SU-DHL-6 (cell line): ENCODE data around the gene ZNF837.
A peak's percentile ranks its signal among the peaks of the same experiment; 100 is the strongest.
"Not testable (repeated sequence)": the region's sequence is repeated elsewhere in the genome, so short reads cannot be mapped to it uniquely, and the experiment has no call there.

Experiments used
- H2AFZ ChIP-seq: fragments of 200-600 bp; sonication (generic); 2 replicates; pipeline ENCODE4 v1.6.1; 2014; ENCODE audit warnings: low read depth, mild to moderate bottlenecking, moderate library complexity, mixed read lengths, antibody characterized with exemption, low read length; ENCODE audit not compliant: severe bottlenecking
- H3F3A ChIP-seq: fragments of 200-600 bp; shearing (Covaris generic); 2 replicates; pipeline ENCODE4 v1.6.0; 2016; ENCODE audit warnings: antibody characterized with exemption, mild to moderate bottlenecking; ENCODE audit not compliant: insufficient read depth
- H3K27ac ChIP-seq: fragments of 200-600 bp; sonication (generic); 2 replicates; pipeline ENCODE4 v1.5.1; 2016; ENCODE audit warnings: low read depth, mild to moderate bottlenecking, low read length, moderate library complexity, mixed read lengths
- H3K27me3 ChIP-seq: fragments of 200-600 bp; sonication (generic), shearing (Covaris generic); 2 replicates; pipeline ENCODE4 v1.6.0; 2014; ENCODE audit warnings: mild to moderate bottlenecking, low read length
- H3K36me3 ChIP-seq: fragments of 200-600 bp; sonication (generic); 2 replicates; pipeline ENCODE4 v1.6.1; 2014; ENCODE audit warnings: mild to moderate bottlenecking, low read length, mixed read lengths
- H3K4me2 ChIP-seq: fragments of 300-600, 200-600 bp; shearing (Covaris generic), sonication (generic); 2 replicates; pipeline ENCODE4 v1.6.0; 2014; ENCODE audit warnings: low read length, low read depth, mild to moderate bottlenecking; ENCODE audit not compliant: poor library complexity, severe bottlenecking
- H3K4me3 ChIP-seq: fragments of 200-600 bp; sonication (generic); 2 replicates; pipeline ENCODE4 v1.5.1; 2014; ENCODE audit warnings: antibody characterized with exemption, low read length, mild to moderate bottlenecking, mixed read lengths; ENCODE audit not compliant: insufficient read depth, poor library complexity, severe bottlenecking
- H3K79me2 ChIP-seq: fragments of 200-600 bp; sonication (generic); 2 replicates; pipeline ENCODE4 v1.6.1; 2014; ENCODE audit warnings: mild to moderate bottlenecking, low read length, moderate library complexity; ENCODE audit not compliant: insufficient read depth
- H3K9ac ChIP-seq: fragments of 200-600 bp; sonication (generic); 2 replicates; pipeline ENCODE4 v1.7.0; 2014; ENCODE audit warnings: mild to moderate bottlenecking, low read length
- H3K9me2 ChIP-seq: fragments of 200-600 bp; sonication (generic); replicated peaks from 2 replicates; pipeline ENCODE4 v1.6.1; 2014; ENCODE audit warnings: low read length; ENCODE audit not compliant: insufficient read depth
- H3K9me3 ChIP-seq: fragments of 200-600 bp; sonication (generic); 2 replicates; pipeline ENCODE4 v1.6.1; 2014; ENCODE audit warnings: low read length, mixed read lengths; ENCODE audit not compliant: insufficient read depth
- H4K20me1 ChIP-seq: fragments of 200-600 bp; sonication (generic); 2 replicates; pipeline ENCODE4 v1.6.1; 2014; ENCODE audit warnings: low read depth, mild to moderate bottlenecking, antibody characterized with exemption, low read length, moderate library complexity, mixed read lengths
- EZH2phosphoT487 ChIP-seq: fragments of 200-600 bp; sonication (generic), shearing (Covaris generic); conservative IDR thresholded peaks from 2 replicates; pipeline ENCODE4 v1.6.1; 2018; ENCODE audit warnings: mild to moderate bottlenecking, antibody characterized with exemption, low read length, moderate library complexity, mixed read lengths
- TF ChIP-seq, protein P1 (sequence below): fragments of 200-600 bp; sonication (generic); IDR thresholded peaks from one replicate; pipeline ENCODE4 v1.5.1; 2017; ENCODE audit warnings: antibody characterized with exemption, mild to moderate bottlenecking, low read length, moderate library complexity; ENCODE audit not compliant: insufficient read depth, poor library complexity, severe bottlenecking

Gene ZNF837

GRCh38 chr19:58408152-58409009 is 27.6 kb upstream of the ZNF837 start, which contains the start of gene ZNF584:
Gene ZNF584 (plus strand): TSS chr19:58408649. CDS start chr19:58409148, 499 bp downstream.
- Histone ChIP-seq H3K36me3 (no peaks in the 10 kb centered on the region), H2AFZ (peak within 1 kb of the TSS; percentile 85), H3K9me3 (no peaks in the 10 kb centered on the region), H3K27me3 (no peaks in the 10 kb centered on the region), H4K20me1 (no peaks in the 10 kb centered on the region), H3F3A (peaks cover 8% of the 10 kb centered on the region; the same call in 1 of the 2 replicates), H3K4me2 (peak within 1 kb of the TSS; percentile 73), H3K4me3 (peak within 1 kb of the TSS; percentile 67), H3K27ac (peak within 1 kb of the TSS; percentile 51), H3K9me2 (no peaks in the 10 kb centered on the region), H3K79me2 (no peaks in the 10 kb centered on the region), H3K9ac (peak within 1 kb of the TSS; percentile 72)
- no peak for TF ChIP-seq EZH2phosphoT487
- TF ChIP-seq, protein P1, sequence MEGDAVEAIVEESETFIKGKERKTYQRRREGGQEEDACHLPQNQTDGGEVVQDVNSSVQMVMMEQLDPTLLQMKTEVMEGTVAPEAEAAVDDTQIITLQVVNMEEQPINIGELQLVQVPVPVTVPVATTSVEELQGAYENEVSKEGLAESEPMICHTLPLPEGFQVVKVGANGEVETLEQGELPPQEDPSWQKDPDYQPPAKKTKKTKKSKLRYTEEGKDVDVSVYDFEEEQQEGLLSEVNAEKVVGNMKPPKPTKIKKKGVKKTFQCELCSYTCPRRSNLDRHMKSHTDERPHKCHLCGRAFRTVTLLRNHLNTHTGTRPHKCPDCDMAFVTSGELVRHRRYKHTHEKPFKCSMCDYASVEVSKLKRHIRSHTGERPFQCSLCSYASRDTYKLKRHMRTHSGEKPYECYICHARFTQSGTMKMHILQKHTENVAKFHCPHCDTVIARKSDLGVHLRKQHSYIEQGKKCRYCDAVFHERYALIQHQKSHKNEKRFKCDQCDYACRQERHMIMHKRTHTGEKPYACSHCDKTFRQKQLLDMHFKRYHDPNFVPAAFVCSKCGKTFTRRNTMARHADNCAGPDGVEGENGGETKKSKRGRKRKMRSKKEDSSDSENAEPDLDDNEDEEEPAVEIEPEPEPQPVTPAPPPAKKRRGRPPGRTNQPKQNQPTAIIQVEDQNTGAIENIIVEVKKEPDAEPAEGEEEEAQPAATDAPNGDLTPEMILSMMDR = no peak

DNA sequence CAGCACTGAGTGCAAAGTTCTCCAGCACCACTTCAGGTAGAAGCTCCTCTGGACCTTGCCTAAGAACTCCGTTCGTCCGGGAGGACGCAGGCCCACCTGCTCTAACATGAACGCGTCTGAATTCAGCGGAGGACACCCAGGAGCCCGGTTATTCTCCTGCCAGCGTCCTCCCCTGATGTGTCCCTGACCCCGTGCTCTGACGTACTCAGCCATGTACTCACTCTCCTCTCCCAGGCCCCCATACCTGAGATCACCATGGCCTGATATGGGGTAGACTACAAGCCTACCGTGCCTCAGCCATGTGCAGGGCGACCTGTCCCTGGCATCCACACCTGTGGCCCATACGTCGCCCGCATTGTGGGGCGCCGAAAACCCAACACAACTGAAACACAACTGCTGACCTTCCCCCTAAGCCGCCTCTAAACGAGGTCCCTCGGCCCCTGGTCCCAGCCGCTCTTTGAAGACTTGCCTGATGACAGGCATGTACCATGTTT is 26.9 kb upstream of the ZNF837 start:
- no peak for TF ChIP-seq EZH2phosphoT487
- TF ChIP-seq, protein P1 = no peak

DNA sequence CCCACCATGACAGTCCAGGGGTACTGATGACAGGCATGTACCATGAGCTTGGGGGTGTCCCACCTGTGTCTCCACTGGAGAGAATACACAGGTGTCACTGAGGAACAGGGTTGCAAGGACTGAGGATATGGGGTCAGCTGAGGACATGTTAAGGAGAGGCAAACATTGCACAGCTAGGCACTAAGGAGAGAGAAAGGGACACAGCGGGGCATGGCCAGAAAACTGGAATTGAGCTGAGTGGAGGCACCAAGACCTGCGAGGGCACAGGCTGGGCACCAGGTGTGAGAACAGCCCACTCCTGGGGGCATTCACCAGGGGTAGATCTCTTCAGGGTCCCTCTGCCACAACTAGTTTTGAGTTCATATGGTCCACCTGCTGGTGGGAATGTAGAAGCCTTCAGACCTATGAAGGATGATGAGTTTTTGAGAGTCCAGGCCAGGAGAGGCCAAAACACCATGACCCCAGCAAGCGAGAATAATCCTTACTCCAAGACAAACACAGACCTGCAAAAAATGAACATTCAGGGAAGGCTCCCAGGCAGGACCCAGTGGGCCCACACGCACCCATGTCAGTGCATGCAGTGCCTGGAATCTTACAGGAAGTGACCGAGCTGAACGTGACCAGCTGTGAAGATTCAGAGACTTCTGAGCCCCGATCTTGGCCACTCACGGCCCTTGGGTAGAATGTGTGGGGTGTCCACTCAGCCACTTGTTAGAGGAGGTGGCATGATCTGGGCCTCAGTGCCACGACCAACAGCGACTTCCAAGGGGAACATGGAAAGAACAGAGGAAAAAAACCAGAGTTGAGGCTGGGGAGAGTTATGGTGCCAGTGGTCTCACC is 26.2 kb upstream of the ZNF837 start:
- Histone ChIP-seq H3F3A (peaks cover 5% of the 10 kb centered on the region; the same call in 1 of the 2 replicates), H3K9ac (peak overlapping the region; percentile 72), H3K27ac (no peak overlapping the region)

More for the DNA sequence above, 26.9 kb upstream of the ZNF837 start:
- H3F3A ChIP-seq = peaks cover 8% of the 10 kb centered on the region; the same call in 1 of the 2 replicates
- H3K9me3 ChIP-seq = no peaks in the 10 kb centered on the region
- no peaks in the 10 kb centered on the region for H3K36me3 ChIP-seq
- H3K27ac ChIP-seq = peak overlapping the region; percentile 51
- H3K4me3 ChIP-seq = peak overlapping the region; percentile 67
- no peaks in the 10 kb centered on the region for H3K9me2 ChIP-seq
- H3K79me2 ChIP-seq = no peaks in the 10 kb centered on the region
- H3K27me3 ChIP-seq = no peaks in the 10 kb centered on the region
- H3K4me2 ChIP-seq = peak overlapping the region; percentile 73
- peak overlapping the region; percentile 39 for H2AFZ ChIP-seq
- H3K9ac ChIP-seq = peak overlapping the region; percentile 72
- H4K20me1 ChIP-seq = no peaks in the 10 kb centered on the region

DNA sequence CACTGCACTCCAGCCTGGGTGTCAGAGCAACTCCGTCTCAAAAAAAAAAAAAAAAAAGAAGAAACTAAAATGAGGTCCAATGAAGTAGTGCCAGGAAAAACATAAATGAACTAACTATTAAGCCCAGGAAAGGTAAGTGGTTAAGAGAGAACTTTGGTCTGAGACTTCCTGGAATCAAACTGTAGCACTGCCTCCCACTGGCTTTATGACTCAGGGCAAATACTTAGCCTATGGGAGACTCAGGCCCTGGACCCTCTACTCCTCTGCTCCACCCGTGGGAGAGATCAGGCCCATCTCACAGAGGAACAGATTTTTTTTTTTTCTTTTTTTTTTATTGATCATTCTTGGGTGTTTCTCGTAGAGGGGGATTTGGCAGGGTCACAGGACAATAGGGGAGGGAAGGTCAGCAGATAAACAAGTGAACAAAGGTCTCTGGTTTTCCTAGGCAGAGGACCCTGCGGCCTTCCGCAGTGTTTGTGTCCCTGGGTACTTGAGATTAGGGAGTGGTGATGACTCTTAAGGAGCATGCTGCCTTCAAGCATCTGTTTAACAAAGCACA is 23.2 kb upstream of the ZNF837 start:
- H3F3A ChIP-seq, H3K27me3 ChIP-seq, H3K27ac ChIP-seq, H2AFZ ChIP-seq, H3K79me2 ChIP-seq, H3K9ac ChIP-seq, H3K4me3 ChIP-seq, H3K9me2 ChIP-seq, H3K4me2 ChIP-seq, H3K9me3 ChIP-seq, H4K20me1 ChIP-seq, H3K36me3 ChIP-seq: not testable (repeated sequence)

More for the DNA sequence above, 26.2 kb upstream of the ZNF837 start:
- no peaks in the 10 kb centered on the region for H3K36me3 ChIP-seq
- no peak for TF ChIP-seq EZH2phosphoT487
- TF ChIP-seq, protein P1 = no peak
- H3K79me2 ChIP-seq = no peaks in the 10 kb centered on the region
- H3K4me3 ChIP-seq = no peak overlapping the region
- H3K9me2 ChIP-seq = no peaks in the 10 kb centered on the region
- peak overlapping the region; percentile 73 for H3K4me2 ChIP-seq
- H3K9me3 ChIP-seq = no peaks in the 10 kb centered on the region
- H4K20me1 ChIP-seq = no peaks in the 10 kb centered on the region
- H2AFZ ChIP-seq = no peak overlapping the region
- H3K27me3 ChIP-seq = no peaks in the 10 kb centered on the region
